ENCODE measurements around the gene SLITRK4.

The SLITRK4 gene, protein sequence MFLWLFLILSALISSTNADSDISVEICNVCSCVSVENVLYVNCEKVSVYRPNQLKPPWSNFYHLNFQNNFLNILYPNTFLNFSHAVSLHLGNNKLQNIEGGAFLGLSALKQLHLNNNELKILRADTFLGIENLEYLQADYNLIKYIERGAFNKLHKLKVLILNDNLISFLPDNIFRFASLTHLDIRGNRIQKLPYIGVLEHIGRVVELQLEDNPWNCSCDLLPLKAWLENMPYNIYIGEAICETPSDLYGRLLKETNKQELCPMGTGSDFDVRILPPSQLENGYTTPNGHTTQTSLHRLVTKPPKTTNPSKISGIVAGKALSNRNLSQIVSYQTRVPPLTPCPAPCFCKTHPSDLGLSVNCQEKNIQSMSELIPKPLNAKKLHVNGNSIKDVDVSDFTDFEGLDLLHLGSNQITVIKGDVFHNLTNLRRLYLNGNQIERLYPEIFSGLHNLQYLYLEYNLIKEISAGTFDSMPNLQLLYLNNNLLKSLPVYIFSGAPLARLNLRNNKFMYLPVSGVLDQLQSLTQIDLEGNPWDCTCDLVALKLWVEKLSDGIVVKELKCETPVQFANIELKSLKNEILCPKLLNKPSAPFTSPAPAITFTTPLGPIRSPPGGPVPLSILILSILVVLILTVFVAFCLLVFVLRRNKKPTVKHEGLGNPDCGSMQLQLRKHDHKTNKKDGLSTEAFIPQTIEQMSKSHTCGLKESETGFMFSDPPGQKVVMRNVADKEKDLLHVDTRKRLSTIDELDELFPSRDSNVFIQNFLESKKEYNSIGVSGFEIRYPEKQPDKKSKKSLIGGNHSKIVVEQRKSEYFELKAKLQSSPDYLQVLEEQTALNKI

DNA sequence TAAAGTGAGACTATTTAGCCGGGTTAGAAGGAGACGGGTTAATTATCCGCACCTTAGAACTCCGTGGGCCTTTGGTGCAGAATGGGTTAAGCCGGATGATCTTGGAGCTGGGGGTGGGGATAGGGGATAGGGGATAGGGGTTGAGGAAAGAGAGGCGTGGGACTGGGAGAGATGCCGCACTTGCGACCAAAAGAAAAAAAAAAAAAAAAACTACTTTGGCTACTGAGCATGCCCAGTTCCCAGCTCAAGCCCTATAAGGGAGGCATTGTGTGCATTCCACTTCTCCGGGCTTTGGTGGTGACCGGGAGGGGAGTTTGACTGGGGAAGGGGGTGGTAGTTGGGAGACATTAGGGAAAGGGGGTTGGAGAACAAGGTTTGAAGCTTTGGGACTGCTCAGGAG is at the start of gene SLITRK4:
Gene SLITRK4, minus strand, starts transcription at position 187 of the 400 bp plus-strand sequence. CDS start 4,993 bp downstream, outside the sequence.
- in situ Hi-C loops (cut with MboI; ENCODE audit: low sequenced_read_pairs), result no loop called here

- in situ Hi-C loops (cut with MboI; ENCODE audit: low sequenced_read_pairs), result no loop called here
These were observed 47.6 kb upstream of the SLITRK4 start for GRCh38 chrX:143683486-143683885.

DNA sequence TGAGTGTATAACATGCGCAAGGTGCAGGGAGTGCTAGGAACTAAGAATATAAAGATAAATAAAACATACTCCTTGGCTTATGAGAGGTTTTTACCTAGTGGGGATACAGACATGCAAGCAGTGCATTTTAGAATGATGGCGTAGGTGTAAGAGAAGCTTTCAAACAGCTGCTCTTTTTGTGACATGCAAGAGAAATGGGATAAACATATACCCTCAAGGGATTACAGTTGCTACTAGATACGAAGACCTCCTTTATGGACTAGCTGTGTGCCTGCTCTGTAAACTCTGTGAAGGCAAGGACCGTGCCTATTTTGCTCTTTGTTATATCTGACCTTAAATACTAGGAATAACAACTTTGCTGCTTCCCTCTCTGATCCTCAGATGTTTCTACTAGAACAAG is 39.0 kb upstream of the SLITRK4 start:
- in situ Hi-C loops (cut with MboI; ENCODE audit: low sequenced_read_pairs), result no loop called here

DNA sequence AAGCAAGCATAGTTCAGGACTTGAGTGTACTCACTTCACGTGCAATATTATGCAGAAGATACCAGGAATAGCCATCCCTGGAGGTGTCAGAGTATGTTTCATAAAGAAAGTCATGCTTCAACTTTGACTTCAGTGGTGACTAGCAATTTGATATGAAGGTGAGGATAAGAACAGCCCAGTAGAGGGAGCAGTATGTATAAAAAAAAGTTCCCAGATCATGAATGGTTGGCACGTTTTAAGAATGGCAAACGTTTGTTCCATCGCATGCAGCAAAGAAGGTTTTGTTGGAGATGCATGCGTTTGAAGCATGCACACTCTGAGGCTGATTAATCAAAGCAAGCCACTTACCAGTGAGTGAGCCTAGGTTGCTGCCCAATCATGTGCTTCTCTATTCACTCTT is 33.5 kb upstream of the SLITRK4 start:
- in situ Hi-C loops (cut with MboI; ENCODE audit: low sequenced_read_pairs), result no loop called here

GRCh38 chrX:143664302-143664701 is 28.4 kb upstream of the SLITRK4 start:
- in situ Hi-C loops (cut with MboI; ENCODE audit: low sequenced_read_pairs), result no loop called here

GRCh38 chrX:143663755-143664154 is 27.9 kb upstream of the SLITRK4 start:
- in situ Hi-C loops (cut with MboI; ENCODE audit: low sequenced_read_pairs), result no loop called here

DNA sequence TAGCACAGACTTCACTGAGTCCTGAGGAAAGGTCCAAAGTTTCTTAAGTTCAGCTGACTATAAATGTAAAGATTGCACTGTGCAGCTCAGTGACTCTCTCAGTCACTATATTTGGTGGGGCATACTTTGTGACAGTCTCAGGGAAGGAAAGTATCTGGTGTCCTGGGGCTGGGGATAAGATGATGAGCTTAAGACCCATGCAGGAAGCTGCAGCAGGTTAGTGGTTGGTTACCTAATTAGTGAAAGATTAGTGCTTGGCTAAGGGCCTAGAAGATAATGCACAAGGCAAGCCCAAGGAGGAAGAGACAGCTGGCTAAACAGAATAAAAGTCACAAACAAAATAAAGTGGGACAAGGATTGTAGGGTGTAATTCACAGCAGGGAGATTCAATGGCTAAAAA is 25.4 kb upstream of the SLITRK4 start:
- in situ Hi-C loops (cut with MboI; ENCODE audit: low sequenced_read_pairs), result no loop called here

- in situ Hi-C loops (cut with MboI; ENCODE audit: low sequenced_read_pairs), result no loop called here
These were observed 12.8 kb upstream of the SLITRK4 start for GRCh38 chrX:143648705-143649104.

- in situ Hi-C loops (cut with MboI; ENCODE audit: low sequenced_read_pairs), result no loop called here
These were observed 6.5 kb upstream of the SLITRK4 start for GRCh38 chrX:143642426-143642825.

- in situ Hi-C loops (cut with MboI; ENCODE audit: low sequenced_read_pairs), result no loop called here
These were observed 930 bp upstream of the SLITRK4 start for GRCh38 chrX:143636831-143637230.

DNA sequence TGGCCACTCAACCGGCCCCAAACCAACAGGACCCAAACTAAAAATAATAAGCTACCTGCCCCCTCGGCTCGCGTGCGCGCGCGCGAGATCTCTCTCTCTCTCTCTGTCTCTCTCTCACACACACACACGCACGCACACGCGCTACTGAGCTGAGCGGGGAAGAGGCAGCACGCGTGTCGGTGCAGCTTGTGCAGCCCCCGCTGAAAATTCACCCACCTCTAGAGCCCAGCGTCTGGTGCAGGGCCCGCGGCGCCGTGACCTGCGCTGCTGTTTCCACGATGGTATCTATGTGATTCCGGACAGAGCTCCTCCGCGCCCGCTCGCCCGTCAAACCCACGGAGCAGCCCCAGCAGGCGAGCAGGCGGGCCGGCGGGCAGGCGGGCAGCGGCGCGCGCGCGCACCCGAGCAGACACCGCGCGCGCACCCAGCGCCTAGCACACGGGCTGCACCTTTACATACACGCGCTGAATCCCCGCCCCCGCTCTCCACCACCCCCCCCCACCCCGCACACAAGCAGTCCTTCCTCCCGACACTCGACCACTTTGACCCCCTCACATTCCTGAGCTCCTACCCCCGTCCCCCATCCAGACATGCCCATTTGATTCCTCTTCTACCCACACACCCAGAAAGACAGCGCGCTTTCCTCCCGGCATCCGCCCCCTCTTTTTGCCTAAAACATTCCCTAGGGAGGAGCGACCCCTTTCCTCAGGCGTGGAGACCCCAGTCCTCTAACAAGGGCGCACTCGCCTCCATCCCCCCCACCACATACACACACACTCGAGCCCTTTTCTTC is 1.0 kb downstream of the SLITRK4 start:
- in situ Hi-C loops (cut with MboI; ENCODE audit: low sequenced_read_pairs), result no loop called here

DNA sequence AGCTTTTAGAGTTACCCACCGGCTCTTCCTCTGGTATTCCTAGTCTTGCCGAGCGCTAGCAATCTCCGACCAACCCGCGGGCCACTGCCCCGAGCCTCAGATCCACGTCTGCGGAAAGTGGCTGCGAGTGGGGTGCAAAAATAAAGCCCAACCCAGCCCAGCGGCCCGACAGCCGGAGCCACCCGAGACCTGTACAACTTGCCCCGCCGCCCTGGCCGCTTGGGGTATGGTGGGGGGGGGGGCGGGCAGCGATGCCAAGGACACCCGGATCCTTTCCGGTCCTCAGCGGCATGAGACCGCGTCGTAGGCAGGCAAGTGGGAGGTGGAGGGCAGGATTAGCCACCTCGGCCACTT is 1.6 kb downstream of the SLITRK4 start:
- in situ Hi-C loops (cut with MboI; ENCODE audit: low sequenced_read_pairs), result no loop called here

GRCh38 chrX:143633461-143634308 is 2.2 kb downstream of the SLITRK4 start:
- in situ Hi-C loops (cut with MboI; ENCODE audit: low sequenced_read_pairs), result no loop called here

DNA sequence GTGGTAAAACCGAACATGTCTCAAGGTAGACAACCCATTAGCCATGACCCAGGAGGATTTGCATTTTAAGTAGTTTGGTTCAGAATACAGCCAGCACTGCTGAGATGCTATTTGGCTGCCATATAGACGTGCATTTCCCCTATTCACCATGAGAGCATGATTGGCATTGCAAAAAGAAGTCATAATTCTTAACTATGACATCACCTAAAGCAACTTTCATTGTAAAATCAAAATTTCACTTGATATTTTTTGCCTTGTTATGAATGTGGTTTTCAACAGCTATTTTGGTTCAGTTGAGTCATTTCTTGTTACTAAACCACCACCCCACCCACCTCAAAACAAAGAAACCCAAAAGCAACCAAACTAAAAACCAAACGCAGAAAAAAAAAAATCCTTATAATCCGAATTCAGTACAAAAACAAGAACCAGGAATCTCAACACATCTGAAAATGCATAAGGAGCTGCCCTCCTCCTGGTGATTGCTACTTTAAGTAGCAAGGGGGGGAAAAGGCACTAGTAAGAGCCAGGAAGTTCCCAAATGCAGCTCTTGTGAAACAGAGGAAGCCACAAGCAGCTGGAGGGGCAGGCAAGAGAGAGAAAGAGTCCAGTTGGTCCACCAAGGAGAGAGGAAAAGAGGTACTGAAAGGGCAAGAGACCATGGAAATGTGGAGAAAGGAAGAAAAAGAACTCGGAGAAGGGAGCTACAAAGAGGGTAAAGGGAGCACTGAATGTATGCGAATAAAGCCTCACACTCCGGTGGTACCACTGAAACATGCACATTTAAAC is 3.1 kb downstream of the SLITRK4 start:
- in situ Hi-C loops (cut with MboI; ENCODE audit: low sequenced_read_pairs), result no loop called here

DNA sequence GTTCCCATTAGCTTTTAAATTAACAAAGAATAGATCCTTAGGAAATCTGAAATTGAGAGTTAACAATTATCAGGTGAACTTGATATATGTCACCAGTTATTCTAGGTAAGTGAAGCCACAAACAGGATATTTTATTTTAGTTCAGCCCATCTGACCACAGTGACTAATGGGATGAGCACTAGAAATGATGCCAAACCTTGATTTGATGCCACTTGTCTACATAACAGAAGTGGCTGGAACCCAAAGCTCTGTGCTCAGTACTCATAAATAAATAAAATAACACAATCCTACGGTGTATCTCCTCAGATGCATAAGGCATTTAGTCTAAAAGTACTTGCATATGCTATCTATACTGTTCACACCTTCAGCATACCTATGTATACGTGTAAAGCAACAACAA is 12.2 kb downstream of the SLITRK4 start:
- in situ Hi-C loops (cut with MboI; ENCODE audit: low sequenced_read_pairs), result no loop called here

GRCh38 chrX:143621276-143621675 is 14.6 kb downstream of the SLITRK4 start:
- in situ Hi-C loops (cut with MboI; ENCODE audit: low sequenced_read_pairs), result no loop called here

- in situ Hi-C loops (cut with MboI; ENCODE audit: low sequenced_read_pairs), result no loop called here
These were observed 20.1 kb downstream of the SLITRK4 start for GRCh38 chrX:143615851-143616250.

- in situ Hi-C loops (cut with MboI; ENCODE audit: low sequenced_read_pairs), result no loop called here
These were observed 34.1 kb downstream of the SLITRK4 start for GRCh38 chrX:143601809-143602208.

- in situ Hi-C loops (cut with MboI; ENCODE audit: low sequenced_read_pairs), result no loop called here
These were observed 54.7 kb downstream of the SLITRK4 start for GRCh38 chrX:143581240-143581639.

DNA sequence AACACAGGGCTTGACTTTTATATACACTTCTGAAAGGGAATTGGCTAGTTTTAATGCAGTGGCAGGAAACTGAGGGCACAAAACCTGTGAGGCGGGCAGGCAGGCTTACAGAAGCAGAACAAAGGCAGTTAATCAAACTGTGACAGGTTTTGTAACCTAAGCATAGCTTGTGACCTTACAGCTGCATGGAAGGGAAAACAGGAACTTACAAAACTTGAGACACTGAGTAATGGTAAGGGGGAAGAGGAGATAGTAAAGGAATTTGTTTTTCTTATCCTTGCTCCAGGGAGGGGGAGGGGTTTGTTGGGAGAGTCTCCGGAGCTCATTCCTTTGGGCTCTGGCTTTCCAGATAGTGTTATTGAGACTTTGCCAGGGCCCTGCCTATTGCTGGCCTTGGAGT is 55.6 kb downstream of the SLITRK4 start:
- in situ Hi-C loops (cut with MboI; ENCODE audit: low sequenced_read_pairs), result no loop called here

Measured in HL-60/S4 treated with retinoic acid at 250 ng/mL for 4 days and 3 days (cell line).